CD4-positive, alpha-beta T cell treated with Interleukin-6 for 4 hours (primary cell): ENCODE data around the gene RNF32.

Experiments
- DNase-seq: peaks from one replicate; pipeline ENCODE4 v3.0.0-alpha.2; 2020; ENCODE audit warnings: mixed read lengths

The RNF32 gene

DNA sequence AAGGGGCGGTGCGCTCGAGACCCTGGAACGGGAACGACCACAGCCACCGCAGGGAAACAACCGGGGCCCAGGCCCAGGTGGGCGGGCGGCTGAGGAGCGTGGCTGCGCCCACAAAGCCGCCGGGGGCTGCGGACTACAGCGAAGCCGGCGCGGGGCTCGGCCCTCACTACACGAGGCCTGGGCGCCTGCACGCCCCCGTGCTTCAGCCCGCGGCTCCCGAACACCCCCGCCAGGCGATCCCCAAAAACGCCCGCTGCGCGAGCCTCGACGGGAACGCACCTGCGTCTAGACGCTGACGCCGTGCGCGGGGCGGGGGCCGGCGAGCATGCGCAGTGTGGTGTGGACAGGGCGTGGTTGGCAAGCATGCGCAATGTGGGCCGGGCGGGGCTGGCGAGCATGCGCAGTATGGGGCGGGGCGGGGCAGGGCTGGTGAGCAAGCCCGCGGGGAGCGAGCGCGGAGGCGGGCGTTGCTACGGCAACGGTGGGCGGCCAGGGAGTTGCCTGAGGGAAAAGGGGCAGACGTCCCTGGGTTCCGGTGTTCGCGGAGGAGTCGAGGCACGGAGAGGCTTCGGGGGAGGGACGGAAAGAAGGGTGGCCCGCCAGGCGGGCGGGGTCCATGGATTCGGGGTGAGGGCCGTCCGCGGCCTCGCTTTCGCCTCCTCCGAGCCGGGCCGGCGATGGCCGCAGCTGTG is at the start of gene RNF32:
Gene RNF32 (plus strand): TSS at position 518 of the 692 bp plus-strand sequence. CDS start 3,104 bp downstream, outside the sequence.
- peak; percentile 90 for DNase-seq

GRCh38 chr7:156592155-156592884 is 48.3 kb upstream of the RNF32 start:
- no peak for DNase-seq

GRCh38 chr7:156594283-156595080 is 46.1 kb upstream of the RNF32 start:
- DNase-seq: no peak

DNA sequence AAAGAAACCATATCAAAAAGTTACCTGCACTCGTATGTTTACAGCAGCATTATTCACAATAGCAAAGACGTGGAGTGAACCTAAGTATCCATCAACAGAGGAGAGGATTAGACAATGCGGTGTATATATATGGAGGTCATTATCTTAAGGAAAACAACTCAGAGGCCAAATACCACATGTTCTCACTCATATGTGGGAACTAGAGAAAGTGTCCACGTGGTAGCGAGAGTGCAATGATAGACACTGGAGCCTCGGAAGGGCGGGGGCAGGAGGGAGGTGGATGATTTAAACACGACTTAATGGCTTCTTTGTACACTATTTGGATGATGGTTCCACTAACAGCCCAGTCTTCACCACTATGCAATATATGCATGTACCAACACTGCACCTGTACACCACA is 40.1 kb upstream of the RNF32 start:
- no peak for DNase-seq

- no peak for DNase-seq
Measured at GRCh38 chr7:156602283-156602682, 38.3 kb upstream of the RNF32 start.

DNA sequence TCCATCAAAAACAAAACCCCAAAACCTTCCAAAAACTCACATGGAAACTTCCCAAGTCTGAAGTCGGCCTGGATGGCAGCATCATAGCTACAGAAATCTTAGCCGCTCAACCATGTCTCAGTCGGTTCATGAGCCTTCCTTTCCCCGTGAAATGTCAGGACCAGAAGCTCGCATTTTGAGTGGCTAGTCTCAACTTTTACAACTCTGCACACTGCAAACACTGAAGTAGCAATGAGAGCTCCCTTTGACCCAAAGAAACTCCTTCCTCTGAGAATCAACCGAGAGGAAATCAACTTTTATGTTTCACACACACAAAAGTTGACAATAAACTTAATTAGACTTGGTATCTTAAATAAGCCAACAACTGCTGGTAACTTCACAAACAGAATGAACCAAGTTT is 37.6 kb upstream of the RNF32 start:
- DNase-seq: no peak

- no peak for DNase-seq
Measured at GRCh38 chr7:156603629-156604028, 36.9 kb upstream of the RNF32 start.

GRCh38 chr7:156604311-156604710 is 36.3 kb upstream of the RNF32 start:
- DNase-seq: no peak

- DNase-seq: no peak
Measured at GRCh38 chr7:156604836-156605695, 35.5 kb upstream of the RNF32 start.

GRCh38 chr7:156606135-156606534 is 34.4 kb upstream of the RNF32 start:
- DNase-seq: no peak

GRCh38 chr7:156606691-156607331 is 33.8 kb upstream of the RNF32 start:
- no peak for DNase-seq

- DNase-seq: no peak
Measured at GRCh38 chr7:156607332-156608172, 33.0 kb upstream of the RNF32 start.

GRCh38 chr7:156608173-156608478 is 32.4 kb upstream of the RNF32 start:
- DNase-seq: no peak

GRCh38 chr7:156609010-156609877 is 31.3 kb upstream of the RNF32 start:
- DNase-seq: no peak

- no peak for DNase-seq
Measured at GRCh38 chr7:156610130-156610529, 30.4 kb upstream of the RNF32 start.

DNA sequence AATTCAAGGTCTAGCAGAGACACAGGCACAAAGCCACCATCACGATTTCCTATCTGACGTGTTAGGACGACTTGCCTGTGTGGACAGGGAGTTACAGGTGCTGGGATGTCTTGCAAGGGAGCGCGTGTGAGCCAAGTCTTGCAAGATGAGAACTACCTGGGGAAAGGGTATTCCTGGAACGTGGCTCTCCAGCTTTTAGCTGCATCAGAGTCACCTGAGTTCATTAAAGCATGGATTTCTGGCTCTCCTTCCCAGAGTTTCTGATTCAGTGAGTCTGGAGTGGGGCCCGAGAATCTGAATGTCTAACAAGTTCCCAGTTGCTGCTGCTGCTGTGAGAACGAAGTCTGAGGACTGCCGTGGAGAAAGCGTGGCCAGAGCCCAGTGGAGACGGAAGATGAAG is 30.0 kb upstream of the RNF32 start:
- no peak for DNase-seq

- DNase-seq: no peak
Measured at GRCh38 chr7:156611014-156612010, 29.3 kb upstream of the RNF32 start.

DNA sequence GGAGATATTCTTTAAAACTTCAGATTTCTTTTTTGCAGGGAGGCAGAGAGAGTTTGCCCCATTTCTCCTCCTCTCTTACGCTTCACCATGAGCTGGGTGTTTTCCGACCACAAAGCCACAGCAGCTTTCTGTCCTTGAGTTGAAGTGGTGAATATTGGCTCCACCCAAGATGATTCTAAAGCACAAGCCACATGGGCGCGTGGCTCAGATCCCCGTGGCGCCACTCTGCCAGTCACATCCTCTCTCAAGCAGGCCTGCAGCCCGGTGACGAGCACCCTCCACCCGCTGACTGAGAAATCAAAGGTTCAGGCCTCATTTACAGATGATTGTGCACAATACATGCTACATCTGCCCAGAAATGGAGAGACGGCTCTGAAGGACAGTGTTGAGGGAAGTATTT is 27.6 kb upstream of the RNF32 start:
- DNase-seq: peak; percentile 65
